Measurements from ENCODE around the gene DNTTIP2. TPM values are rescaled to one million over a fixed set of nuclear protein-coding genes. Genes with fewer than 3 reads are reported as not detected.
"Not testable (repeated sequence)": the region's sequence is repeated elsewhere in the genome, so short reads cannot be mapped to it uniquely, and the experiment has no call there.

Gene DNTTIP2
- total RNA-seq, 1 experiment from 2014 or later: 66.1 TPM

- no peak for TF ChIP-seq ATF3 (IDR thresholded peaks at IDR 0.05)
- no peak for TF ChIP-seq ZNF274 (IDR thresholded peaks at IDR 0.05; ENCODE audit: low read depth, low read length)
- TF ChIP-seq POLR2AphosphoS5 (IDR thresholded peaks at IDR 0.05; ENCODE audit: low read depth, low read length): no peak
- no peak for TF ChIP-seq CBX3 (IDR thresholded peaks at IDR 0.05; ENCODE audit: low read depth)
- TF ChIP-seq ZFX (IDR thresholded peaks at IDR 0.05): no peak
Observed at GRCh38 chr1:93864175-93864574, 14.8 kb downstream of the DNTTIP2 start (continued).

- H3K9me2 ChIP-seq (ENCODE audit: insufficient read depth); intact Hi-C loops (cut with micrococcal nuclease); H3K4me1 ChIP-seq (ENCODE audit: control insufficient read depth in 1 of 2, insufficient read depth in 2 of 2, low read length in 2 of 2); H3K79me2 ChIP-seq (ENCODE audit: insufficient read depth, low read length); H2AFZ ChIP-seq (ENCODE audit: low read depth, low read length, poor library complexity, severe bottlenecking); CTCF ChIA-PET; H3K4me2 ChIP-seq (ENCODE audit: low read length); DNase-seq (ENCODE audit: low read depth, low spot score); H3K9ac ChIP-seq (ENCODE audit: low read length); H3K36me3 ChIP-seq (ENCODE audit: control insufficient read depth in 1 of 2, insufficient read depth in 2 of 2, low read length in 2 of 2); RAD21 ChIA-PET (ENCODE audit: low non-redundant PET in 1 of 2, low total read pairs in 2 of 2, uncharacterized antibody in 2 of 2, unreplicated experiment in 2 of 2); BruUV-seq (replicated peaks); POLR2A ChIA-PET; H3K27ac ChIP-seq (ENCODE audit: low read depth, low read length); H3K9me3 ChIP-seq (ENCODE audit: control insufficient read depth in 1 of 2, insufficient read depth in 1 of 2, low read depth in 1 of 2, low read length in 2 of 2); ATAC-seq; H4K20me1 ChIP-seq (ENCODE audit: insufficient read depth); H3K27me3 ChIP-seq (ENCODE audit: insufficient read depth, low read length); H3K4me3 ChIP-seq (replicated peaks in 1 of 2; ENCODE audit: low read depth in 1 of 2, low read length in 2 of 2): not testable (repeated sequence)
Observed at GRCh38 chr1:93857653-93858052, 21.4 kb downstream of the DNTTIP2 start.

GRCh38 chr1:93855983-93856382 is 23.0 kb downstream of the DNTTIP2 start:
- POLR2A ChIA-PET; H3K9me2 ChIP-seq (ENCODE audit: insufficient read depth); H3K4me1 ChIP-seq (ENCODE audit: control insufficient read depth in 1 of 2, insufficient read depth in 2 of 2, low read length in 2 of 2); H3K9ac ChIP-seq (ENCODE audit: low read length); RAD21 ChIA-PET (ENCODE audit: low non-redundant PET in 1 of 2, low total read pairs in 2 of 2, uncharacterized antibody in 2 of 2, unreplicated experiment in 2 of 2); H3K4me2 ChIP-seq (ENCODE audit: low read length); H3K27me3 ChIP-seq (ENCODE audit: insufficient read depth, low read length); BruUV-seq (replicated peaks); ATAC-seq; H3K9me3 ChIP-seq (ENCODE audit: control insufficient read depth in 1 of 2, insufficient read depth in 1 of 2, low read depth in 1 of 2, low read length in 2 of 2); DNase-seq (ENCODE audit: low read depth, low spot score); intact Hi-C loops (cut with micrococcal nuclease); H2AFZ ChIP-seq (ENCODE audit: low read depth, low read length, poor library complexity, severe bottlenecking); H3K27ac ChIP-seq (ENCODE audit: low read depth, low read length); H3K79me2 ChIP-seq (ENCODE audit: insufficient read depth, low read length); H4K20me1 ChIP-seq (ENCODE audit: insufficient read depth); CTCF ChIA-PET; H3K4me3 ChIP-seq (replicated peaks in 1 of 2; ENCODE audit: low read depth in 1 of 2, low read length in 2 of 2); H3K36me3 ChIP-seq (ENCODE audit: control insufficient read depth in 1 of 2, insufficient read depth in 2 of 2, low read length in 2 of 2): not testable (repeated sequence)

All from HCT116 (cell line).